Choroid plexus epithelial cell (primary cell): ENCODE data around the gene PAK1.

Source experiments
- DNase-seq: peaks from one replicate; pipeline ENCODE4 v3.0.0-alpha.2; 2010; ENCODE audit warnings: low read depth
- H3K4me3 ChIP-seq: 2 replicates; pipeline ENCODE4 v1.5.1; 2011; ENCODE audit warnings: low read depth, mild to moderate bottlenecking, control low read depth, low read length, moderate library complexity
- TF ChIP-seq, protein P1 (sequence below): conservative IDR thresholded peaks from 2 replicates; pipeline ENCODE4 v1.5.1; 2011; ENCODE audit warnings: low read depth, mild to moderate bottlenecking, control low read depth, inconsistent platforms, low read length, moderate library complexity

The PAK1 gene

GRCh38 chr11:77372726-77373125, 101.2 kb downstream of the PAK1 start:
- no peak for DNase-seq
- TF ChIP-seq, protein P1, sequence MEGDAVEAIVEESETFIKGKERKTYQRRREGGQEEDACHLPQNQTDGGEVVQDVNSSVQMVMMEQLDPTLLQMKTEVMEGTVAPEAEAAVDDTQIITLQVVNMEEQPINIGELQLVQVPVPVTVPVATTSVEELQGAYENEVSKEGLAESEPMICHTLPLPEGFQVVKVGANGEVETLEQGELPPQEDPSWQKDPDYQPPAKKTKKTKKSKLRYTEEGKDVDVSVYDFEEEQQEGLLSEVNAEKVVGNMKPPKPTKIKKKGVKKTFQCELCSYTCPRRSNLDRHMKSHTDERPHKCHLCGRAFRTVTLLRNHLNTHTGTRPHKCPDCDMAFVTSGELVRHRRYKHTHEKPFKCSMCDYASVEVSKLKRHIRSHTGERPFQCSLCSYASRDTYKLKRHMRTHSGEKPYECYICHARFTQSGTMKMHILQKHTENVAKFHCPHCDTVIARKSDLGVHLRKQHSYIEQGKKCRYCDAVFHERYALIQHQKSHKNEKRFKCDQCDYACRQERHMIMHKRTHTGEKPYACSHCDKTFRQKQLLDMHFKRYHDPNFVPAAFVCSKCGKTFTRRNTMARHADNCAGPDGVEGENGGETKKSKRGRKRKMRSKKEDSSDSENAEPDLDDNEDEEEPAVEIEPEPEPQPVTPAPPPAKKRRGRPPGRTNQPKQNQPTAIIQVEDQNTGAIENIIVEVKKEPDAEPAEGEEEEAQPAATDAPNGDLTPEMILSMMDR: no peak
- no peak overlapping the region for H3K4me3 ChIP-seq

- no peak for DNase-seq
- no peak overlapping the region for H3K4me3 ChIP-seq
- TF ChIP-seq, protein P1: no peak
These were observed 102.2 kb downstream of the PAK1 start for GRCh38 chr11:77371646-77372045.

DNA sequence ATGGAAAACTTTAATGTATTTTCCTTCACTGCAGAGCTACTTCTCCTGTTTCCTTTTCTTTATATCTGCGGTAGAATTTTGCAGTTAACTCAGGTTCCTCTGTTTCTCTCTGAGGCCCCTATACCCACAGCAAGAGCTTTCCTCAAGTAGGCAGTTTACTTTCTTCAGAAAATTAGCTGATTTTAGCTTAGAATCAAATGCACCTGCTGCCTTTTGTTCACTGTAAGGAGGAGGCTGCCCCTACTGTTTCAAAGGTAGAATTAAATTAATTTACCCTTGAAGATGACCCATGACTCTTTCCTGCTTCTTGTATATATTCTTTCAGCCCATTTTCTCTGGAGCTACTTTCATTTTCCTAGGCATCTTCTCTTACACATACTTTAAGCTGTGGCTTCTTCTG, 103.7 kb downstream of the PAK1 start:
- TF ChIP-seq, protein P1: no peak
- DNase-seq: peak; percentile 5
- H3K4me3 ChIP-seq: no peak overlapping the region

- TF ChIP-seq, protein P1: no peak
- DNase-seq: peak; percentile 68
- no peak overlapping the region for H3K4me3 ChIP-seq
These were observed 112.7 kb downstream of the PAK1 start for GRCh38 chr11:77361184-77361583.

- no peak for DNase-seq
These were observed 114.4 kb downstream of the PAK1 start for GRCh38 chr11:77359481-77359880.

DNA sequence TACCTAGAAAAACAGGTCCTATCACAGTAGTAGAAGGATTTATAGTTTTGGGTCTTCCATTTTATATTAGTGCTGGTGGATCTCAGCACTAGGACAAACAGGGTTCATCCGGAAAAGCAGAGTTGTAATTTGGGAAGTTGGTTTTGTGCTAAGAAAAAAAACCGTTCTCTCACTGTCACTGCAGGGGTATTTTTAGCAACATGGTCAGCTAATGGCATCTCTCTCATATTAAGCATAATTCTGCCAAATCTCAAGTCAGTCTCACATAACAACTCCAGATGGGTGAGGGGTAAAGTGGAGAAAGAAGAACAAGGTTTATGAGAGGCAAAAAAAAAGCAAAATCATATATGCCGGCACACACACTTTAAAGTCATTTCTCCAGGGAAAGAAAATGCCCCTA, 120.8 kb downstream of the PAK1 start:
- DNase-seq: no peak
- TF ChIP-seq, protein P1: no peak
- H3K4me3 ChIP-seq: no peak overlapping the region

More at GRCh38 chr11:77359481-77359880, 114.4 kb downstream of the PAK1 start:
- H3K4me3 ChIP-seq: no peak overlapping the region
- TF ChIP-seq, protein P1: no peak

DNA sequence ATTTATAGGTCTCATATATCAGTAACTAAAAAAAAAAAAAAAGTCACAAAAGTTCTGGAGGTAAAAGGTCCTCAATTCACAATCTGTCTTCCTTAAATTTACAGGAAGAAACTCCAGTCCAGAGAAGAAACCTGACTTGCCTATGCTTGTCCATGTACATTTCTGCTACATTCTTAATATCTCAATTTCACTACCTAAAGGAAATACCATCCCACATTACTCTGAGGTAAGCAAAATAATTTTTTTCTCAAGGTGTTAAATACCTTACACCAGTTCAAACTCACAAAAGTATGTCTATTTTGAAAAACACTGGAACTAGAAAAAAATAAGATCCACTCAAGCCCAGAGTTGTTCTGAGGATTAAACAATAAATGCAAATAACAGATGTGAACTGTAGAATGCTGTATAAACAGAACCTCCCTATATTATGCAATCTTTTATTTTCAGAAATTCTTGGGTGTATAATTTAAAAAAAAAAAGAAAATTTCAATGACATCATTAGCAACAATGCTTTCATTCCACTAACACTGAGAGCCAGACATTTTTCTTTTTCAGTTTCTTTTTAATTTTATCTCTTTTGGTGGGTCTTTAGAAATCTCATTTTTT, 122.5 kb downstream of the PAK1 start:
- peak; percentile 23 for DNase-seq
- no peak overlapping the region for H3K4me3 ChIP-seq
- TF ChIP-seq, protein P1: no peak
